GM21529 (cell line): ENCODE data around the gene KRTAP5-7.

Experiments used
- ATAC-seq: cut with Tn5 transposase; IDR thresholded peaks from one replicate; pipeline ENCODE4 v1.9.1; 2021; ENCODE audit not compliant: unreplicated experiment

KRTAP5-7 gene

GRCh38 chr11:71495286-71496230 lies 31.5 kb upstream of the KRTAP5-7 start:
- ATAC-seq: no peak

GRCh38 chr11:71496421-71496820 lies 30.6 kb upstream of the KRTAP5-7 start:
- no peak for ATAC-seq

- ATAC-seq: no peak
These were observed 29.0 kb upstream of the KRTAP5-7 start for GRCh38 chr11:71498091-71498490.

GRCh38 chr11:71499125-71499524 lies 27.9 kb upstream of the KRTAP5-7 start:
- no peak for ATAC-seq

- no peak for ATAC-seq
These were observed 27.5 kb upstream of the KRTAP5-7 start for GRCh38 chr11:71499546-71499945.

- no peak for ATAC-seq
These were observed 26.5 kb upstream of the KRTAP5-7 start for GRCh38 chr11:71500601-71501021.

GRCh38 chr11:71501071-71501985 lies 25.7 kb upstream of the KRTAP5-7 start:
- ATAC-seq: no peak

- no peak for ATAC-seq
These were observed 25.0 kb upstream of the KRTAP5-7 start for GRCh38 chr11:71502026-71502425.

GRCh38 chr11:71502871-71503435 lies 24.1 kb upstream of the KRTAP5-7 start:
- no peak for ATAC-seq

GRCh38 chr11:71504531-71504930 lies 22.5 kb upstream of the KRTAP5-7 start:
- no peak for ATAC-seq

- no peak for ATAC-seq
These were observed 22.1 kb upstream of the KRTAP5-7 start for GRCh38 chr11:71505001-71505400.

- no peak for ATAC-seq
These were observed 21.3 kb upstream of the KRTAP5-7 start for GRCh38 chr11:71505781-71506180.

- no peak for ATAC-seq
These were observed 20.0 kb upstream of the KRTAP5-7 start for GRCh38 chr11:71507102-71507501.

- no peak for ATAC-seq
These were observed 8.3 kb upstream of the KRTAP5-7 start for GRCh38 chr11:71518506-71519471.

GRCh38 chr11:71519546-71519945 lies 7.5 kb upstream of the KRTAP5-7 start:
- no peak for ATAC-seq

- ATAC-seq: no peak
These were observed 1.7 kb upstream of the KRTAP5-7 start for GRCh38 chr11:71525188-71525937.

GRCh38 chr11:71525938-71526495 lies 1.1 kb upstream of the KRTAP5-7 start:
- ATAC-seq: no peak

GRCh38 chr11:71527576-71528210 lies 626 bp downstream of the KRTAP5-7 start:
- ATAC-seq: no peak

GRCh38 chr11:71530602-71531001 lies 3.5 kb downstream of the KRTAP5-7 start:
- no peak for ATAC-seq
